AG09309 (cell line): ENCODE data around the gene SLC6A13.

ENCODE experiments used
- DNase-seq: peaks from one replicate; pipeline ENCODE4 v3.0.0-alpha.2; 2010; ENCODE audit warnings: low read depth
- H3K4me3 ChIP-seq: 2 replicates; pipeline ENCODE4 v1.5.1; 2011; ENCODE audit warnings: mild to moderate bottlenecking, low read depth, low read length, moderate library complexity; ENCODE audit not compliant: control insufficient read depth
- TF ChIP-seq, protein P1 (sequence below): IDR thresholded peaks from 2 replicates; pipeline ENCODE4 v1.5.1; 2011; ENCODE audit warnings: mild to moderate bottlenecking, low read depth, low read length, inconsistent platforms; ENCODE audit not compliant: insufficient read depth, control insufficient read depth; ENCODE audit errors: missing control alignments

SLC6A13 gene

DNA sequence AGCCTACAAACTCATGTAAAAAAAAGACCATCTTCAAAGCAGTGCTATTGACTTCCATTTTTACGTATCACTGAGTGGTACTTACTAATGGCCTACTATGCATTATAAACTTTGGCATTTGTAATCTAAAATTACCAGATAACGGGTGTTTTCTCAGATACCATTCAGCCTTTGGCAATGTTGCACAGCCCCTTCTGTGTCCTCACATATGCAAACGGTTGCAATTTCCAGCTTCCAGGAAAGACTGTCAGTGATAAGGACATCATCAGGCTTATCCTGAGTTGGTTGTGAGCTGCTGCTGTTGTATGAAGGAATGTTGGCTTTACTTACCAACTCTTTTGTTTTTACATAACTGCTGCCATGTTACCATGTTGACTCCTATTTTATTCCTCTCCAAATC, 1.6 kb upstream of the SLC6A13 start:
- no peak overlapping the region for H3K4me3 ChIP-seq
- TF ChIP-seq, protein P1, sequence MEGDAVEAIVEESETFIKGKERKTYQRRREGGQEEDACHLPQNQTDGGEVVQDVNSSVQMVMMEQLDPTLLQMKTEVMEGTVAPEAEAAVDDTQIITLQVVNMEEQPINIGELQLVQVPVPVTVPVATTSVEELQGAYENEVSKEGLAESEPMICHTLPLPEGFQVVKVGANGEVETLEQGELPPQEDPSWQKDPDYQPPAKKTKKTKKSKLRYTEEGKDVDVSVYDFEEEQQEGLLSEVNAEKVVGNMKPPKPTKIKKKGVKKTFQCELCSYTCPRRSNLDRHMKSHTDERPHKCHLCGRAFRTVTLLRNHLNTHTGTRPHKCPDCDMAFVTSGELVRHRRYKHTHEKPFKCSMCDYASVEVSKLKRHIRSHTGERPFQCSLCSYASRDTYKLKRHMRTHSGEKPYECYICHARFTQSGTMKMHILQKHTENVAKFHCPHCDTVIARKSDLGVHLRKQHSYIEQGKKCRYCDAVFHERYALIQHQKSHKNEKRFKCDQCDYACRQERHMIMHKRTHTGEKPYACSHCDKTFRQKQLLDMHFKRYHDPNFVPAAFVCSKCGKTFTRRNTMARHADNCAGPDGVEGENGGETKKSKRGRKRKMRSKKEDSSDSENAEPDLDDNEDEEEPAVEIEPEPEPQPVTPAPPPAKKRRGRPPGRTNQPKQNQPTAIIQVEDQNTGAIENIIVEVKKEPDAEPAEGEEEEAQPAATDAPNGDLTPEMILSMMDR, result no peak
- no peak for DNase-seq

DNA sequence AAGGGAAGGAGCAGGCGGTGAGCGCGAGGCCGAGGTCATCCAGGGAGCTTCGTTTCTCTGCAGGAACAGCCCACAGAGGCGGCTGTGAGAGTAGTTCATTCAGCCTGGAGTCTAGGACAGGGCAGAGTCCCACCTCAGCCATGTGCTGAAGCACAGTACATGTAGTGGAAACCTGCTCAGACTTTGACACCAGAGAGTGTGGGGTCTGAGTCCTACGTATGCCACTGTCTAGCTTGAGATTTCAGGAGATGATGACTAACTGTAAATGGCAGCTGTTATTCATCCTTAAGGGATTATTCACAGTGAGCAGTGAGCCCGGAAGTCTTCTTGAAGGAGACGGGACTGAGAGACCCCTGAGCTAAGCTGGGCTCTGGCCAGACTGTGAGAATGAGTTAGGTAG, 938 bp upstream of the SLC6A13 start:
- H3K4me3 ChIP-seq, result no peak overlapping the region
- DNase-seq, result no peak
- TF ChIP-seq, protein P1, result no peak

DNA sequence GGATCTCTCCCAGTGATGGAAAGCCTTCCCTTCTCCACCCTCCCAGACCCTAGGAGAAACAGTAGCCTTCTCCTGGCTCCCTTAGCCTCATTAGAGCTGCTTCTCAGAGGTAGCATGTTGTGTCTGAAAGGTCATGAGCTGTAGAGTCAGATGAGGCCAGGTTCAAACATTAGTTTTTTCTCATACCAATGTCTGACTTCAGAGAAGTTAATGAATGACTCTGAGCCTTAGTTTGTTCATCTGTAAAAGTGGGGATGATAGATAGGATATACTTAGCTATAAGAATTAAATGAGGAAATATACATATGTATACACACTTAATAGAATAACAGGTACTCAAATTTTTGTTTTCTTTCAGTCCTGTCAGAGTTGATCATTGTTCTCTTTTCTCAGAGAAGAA, 523 bp downstream of the SLC6A13 start:
- H3K4me3 ChIP-seq, result no peak overlapping the region
- DNase-seq, result no peak
- TF ChIP-seq, protein P1, result no peak

DNA sequence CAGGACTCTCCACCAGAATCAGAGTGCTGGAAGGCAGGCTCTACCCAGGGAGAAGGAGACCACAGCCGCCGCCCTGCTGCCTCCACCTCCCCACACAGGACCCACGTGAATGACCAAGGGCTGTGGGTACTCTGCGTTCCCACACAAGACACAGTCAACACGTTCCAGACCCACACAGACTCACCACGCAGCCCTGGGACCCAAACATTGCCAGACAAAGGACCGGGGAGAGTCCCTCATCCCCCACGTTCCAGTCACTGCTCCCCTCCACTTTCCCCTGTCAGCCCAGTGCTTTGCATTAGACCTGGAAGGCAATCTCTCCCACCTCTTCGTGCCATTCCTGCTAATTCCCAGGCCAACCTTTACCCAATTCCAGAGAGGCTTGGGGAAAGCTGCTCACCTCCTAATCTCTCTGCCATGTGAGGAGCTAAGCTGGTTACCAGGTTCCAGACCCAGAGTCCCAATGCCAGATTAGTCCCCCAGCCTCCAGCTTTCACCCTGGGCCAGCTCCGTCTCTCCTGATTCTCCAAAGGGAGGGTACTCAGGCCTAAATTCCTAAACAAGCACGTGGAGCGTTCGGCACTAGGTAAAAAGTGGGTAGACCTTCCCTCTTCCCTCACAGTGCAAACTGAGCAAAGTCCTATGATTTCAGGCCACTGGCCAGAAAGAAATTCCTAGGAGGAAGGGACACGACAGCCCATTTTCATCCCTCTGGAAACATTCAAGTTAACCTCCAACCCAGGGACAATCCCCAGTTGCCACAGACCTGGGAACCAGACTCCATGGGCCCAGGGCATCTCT, 4.9 kb downstream of the SLC6A13 start:
- no peak overlapping the region for H3K4me3 ChIP-seq
- no peak for DNase-seq
- TF ChIP-seq, protein P1, result no peak

DNA sequence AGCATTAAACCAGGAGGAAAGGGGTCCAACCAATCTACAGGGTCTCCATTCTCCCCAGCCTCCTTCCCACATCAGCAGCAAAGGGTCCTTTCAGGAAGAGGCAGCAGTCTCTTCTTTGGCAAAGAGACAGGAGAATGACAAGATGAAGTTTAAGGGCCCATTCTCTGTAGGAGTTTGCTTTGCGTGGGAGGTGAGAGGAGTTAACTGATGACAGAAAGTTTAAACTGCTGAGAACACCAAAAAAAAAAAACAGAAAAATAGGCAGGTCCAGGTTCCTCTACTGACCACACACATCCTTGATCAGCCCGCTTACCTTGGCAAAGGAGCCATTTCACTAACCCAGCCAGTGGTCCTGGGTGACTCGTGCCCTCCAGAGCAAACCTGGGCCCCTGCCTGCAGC, 5.7 kb downstream of the SLC6A13 start:
- no peak overlapping the region for H3K4me3 ChIP-seq
- no peak for DNase-seq
- TF ChIP-seq, protein P1, result no peak

DNA sequence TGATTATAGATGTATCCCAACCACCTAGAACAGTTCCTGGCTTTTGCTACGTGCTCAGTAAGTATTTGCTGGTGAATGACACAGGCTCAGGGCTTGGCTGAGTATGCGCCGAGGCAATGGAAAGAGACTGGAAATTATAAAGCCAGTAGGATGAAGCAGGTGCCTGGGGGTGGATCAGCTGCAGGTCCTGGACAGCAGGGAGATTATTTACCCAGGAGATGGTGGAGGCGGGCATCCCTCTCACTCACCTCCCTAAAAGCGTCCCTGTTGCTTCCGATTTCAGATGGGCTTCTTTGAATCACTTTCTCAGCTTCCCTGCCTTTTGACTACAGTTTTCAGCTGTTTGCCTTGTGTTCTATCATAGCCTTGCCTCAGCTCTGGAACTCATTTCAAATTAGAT, 6.4 kb downstream of the SLC6A13 start:
- TF ChIP-seq, protein P1, result no peak
- DNase-seq, result no peak
- H3K4me3 ChIP-seq, result no peak overlapping the region
